ENCODE data around the gene VSNL1.

Gene VSNL1

GRCh38 chr2:17543131-17543660 lies 2.7 kb downstream of the VSNL1 start:
- no peak overlapping the region for H4K12ac ChIP-seq (ENCODE audit: low read depth, low read length)
- H4K91ac ChIP-seq (ENCODE audit: low read depth, low read length), result no peak overlapping the region
- no peak overlapping the region for H2AK5ac ChIP-seq (ENCODE audit: low read length)
- no peaks in the 10 kb centered on the region for H3K27me3 ChIP-seq (ENCODE audit: insufficient read depth, low read length)
- no peak overlapping the region for H2BK120ac ChIP-seq (ENCODE audit: insufficient read depth, low read length, poor library complexity)
- H3K36me3 ChIP-seq (ENCODE audit: control insufficient read depth in 1 of 2, insufficient read depth in 2 of 2, low read length in 2 of 2), result no peaks in the 10 kb centered on the region
- H3K9me3 ChIP-seq (ENCODE audit: insufficient read depth, low read depth, low read length), result no peaks in the 10 kb centered on the region
- peak in 1 of 2 donors; percentile 13 for DNase-seq
- H2BK5ac ChIP-seq (ENCODE audit: low read depth, low read length, poor library complexity), result no peak overlapping the region
- no peak overlapping the region for H3K27ac ChIP-seq (ENCODE audit: low read depth, low read length)
- no CpG with 5 or more reads among the region's 6 CpGs for WGBS (ENCODE audit: extremely low coverage, insufficient coverage, insufficient read length)
- no peak overlapping the region for H3K23ac ChIP-seq (ENCODE audit: low read length)
- no peak overlapping the region for H3K14ac ChIP-seq (ENCODE audit: low read length)
- H2BK12ac ChIP-seq (ENCODE audit: low read length), result no peak overlapping the region
- H3K4me2 ChIP-seq (ENCODE audit: low read length), result peak overlapping the region; percentile 48
- peaks cover 4 to 9% of the 10 kb centered on the region in 2 experiments for H3K4me1 ChIP-seq (ENCODE audit: control insufficient read depth in 1 of 2, insufficient read depth in 2 of 2, low read length in 2 of 2)
- H2AFZ ChIP-seq (ENCODE audit: insufficient read depth, low read length, poor library complexity), result peak overlapping the region; percentile 45
- H3K79me2 ChIP-seq (ENCODE audit: control insufficient read depth, insufficient read depth, low read length, poor library complexity), result peaks cover 2% of the 10 kb centered on the region
- no peaks in the 10 kb centered on the region for H3K79me1 ChIP-seq (ENCODE audit: low read length)
- H3K9ac ChIP-seq (ENCODE audit: low read length), result no peak overlapping the region
- H3K4me3 ChIP-seq (ENCODE audit: low read depth, low read length), result no peak overlapping the region
- no peak overlapping the region for H3K18ac ChIP-seq (ENCODE audit: low read length)
- no peak overlapping the region for H3K4ac ChIP-seq (ENCODE audit: low read depth, low read length)
- H4K8ac ChIP-seq (ENCODE audit: low read depth, low read length), result no peak overlapping the region

GRCh38 chr2:17543848-17544247 lies 3.4 kb downstream of the VSNL1 start:
- Histone ChIP-seq H3K79me1 (ENCODE audit: low read length) (no peaks in the 10 kb centered on the region), H3K27ac (ENCODE audit: low read depth, low read length) (no peak overlapping the region), H2AFZ (ENCODE audit: insufficient read depth, low read length, poor library complexity) (no peak overlapping the region), H2BK5ac (ENCODE audit: low read depth, low read length, poor library complexity) (no peak overlapping the region), H4K12ac (ENCODE audit: low read depth, low read length) (no peak overlapping the region), H3K14ac (ENCODE audit: low read length) (no peak overlapping the region), H3K4me3 (ENCODE audit: low read depth, low read length) (no peak overlapping the region), H3K23ac (ENCODE audit: low read length) (no peak overlapping the region), H3K9ac (ENCODE audit: low read length) (no peak overlapping the region), H3K9me3 (ENCODE audit: insufficient read depth, low read depth, low read length) (no peaks in the 10 kb centered on the region), H3K4me1 (ENCODE audit: control insufficient read depth in 1 of 2, insufficient read depth in 2 of 2, low read length in 2 of 2) (peaks cover 4 to 9% of the 10 kb centered on the region in 2 experiments), H4K91ac (ENCODE audit: low read depth, low read length) (no peak overlapping the region), H4K8ac (ENCODE audit: low read depth, low read length) (no peak overlapping the region), H2BK12ac (ENCODE audit: low read length) (no peak overlapping the region), H3K4me2 (ENCODE audit: low read length) (no peak overlapping the region), H3K18ac (ENCODE audit: low read length) (no peak overlapping the region), H3K27me3 (ENCODE audit: insufficient read depth, low read length) (no peaks in the 10 kb centered on the region), H3K4ac (ENCODE audit: low read depth, low read length) (no peak overlapping the region), H3K36me3 (ENCODE audit: control insufficient read depth in 1 of 2, insufficient read depth in 2 of 2, low read length in 2 of 2) (no peaks in the 10 kb centered on the region), H3K79me2 (ENCODE audit: control insufficient read depth, insufficient read depth, low read length, poor library complexity) (peaks cover 2% of the 10 kb centered on the region), H2AK5ac (ENCODE audit: low read length) (no peak overlapping the region), H2BK120ac (ENCODE audit: insufficient read depth, low read length, poor library complexity) (no peak overlapping the region)
- peak in 1 of 2 donors; percentile 72 for DNase-seq

GRCh38 chr2:17544256-17544655 lies 3.8 kb downstream of the VSNL1 start:
- Histone ChIP-seq H3K36me3 (ENCODE audit: control insufficient read depth in 1 of 2, insufficient read depth in 2 of 2, low read length in 2 of 2) (no peaks in the 10 kb centered on the region), H3K79me1 (ENCODE audit: low read length) (no peaks in the 10 kb centered on the region), H3K79me2 (ENCODE audit: control insufficient read depth, insufficient read depth, low read length, poor library complexity) (peaks cover 2% of the 10 kb centered on the region), H4K91ac (ENCODE audit: low read depth, low read length) (no peak overlapping the region), H2BK120ac (ENCODE audit: insufficient read depth, low read length, poor library complexity) (no peak overlapping the region), H3K4ac (ENCODE audit: low read depth, low read length) (no peak overlapping the region), H3K9ac (ENCODE audit: low read length) (no peak overlapping the region), H3K27me3 (ENCODE audit: insufficient read depth, low read length) (no peaks in the 10 kb centered on the region), H4K12ac (ENCODE audit: low read depth, low read length) (no peak overlapping the region), H3K9me3 (ENCODE audit: insufficient read depth, low read depth, low read length) (no peaks in the 10 kb centered on the region), H4K8ac (ENCODE audit: low read depth, low read length) (no peak overlapping the region), H2BK5ac (ENCODE audit: low read depth, low read length, poor library complexity) (no peak overlapping the region), H3K18ac (ENCODE audit: low read length) (no peak overlapping the region), H2AK5ac (ENCODE audit: low read length) (no peak overlapping the region), H2AFZ (ENCODE audit: insufficient read depth, low read length, poor library complexity) (no peak overlapping the region), H3K4me1 (ENCODE audit: control insufficient read depth in 1 of 2, insufficient read depth in 2 of 2, low read length in 2 of 2) (peaks cover 4 to 9% of the 10 kb centered on the region in 2 experiments), H3K14ac (ENCODE audit: low read length) (no peak overlapping the region), H3K23ac (ENCODE audit: low read length) (no peak overlapping the region), H3K27ac (ENCODE audit: low read depth, low read length) (no peak overlapping the region), H3K4me3 (ENCODE audit: low read depth, low read length) (no peak overlapping the region), H2BK12ac (ENCODE audit: low read length) (no peak overlapping the region), H3K4me2 (ENCODE audit: low read length) (no peak overlapping the region)
- WGBS (ENCODE audit: extremely low coverage, insufficient coverage, insufficient read length), result no CpG with 5 or more reads among the region's 3 CpGs
- peak in 1 of 2 donors; percentile 56 for DNase-seq

GRCh38 chr2:17545680-17546613 lies 5.5 kb downstream of the VSNL1 start:
- Histone ChIP-seq H3K18ac (ENCODE audit: low read length) (no peak overlapping the region), H3K4me2 (ENCODE audit: low read length) (no peak overlapping the region), H3K27ac (ENCODE audit: low read depth, low read length) (no peak overlapping the region), H2BK12ac (ENCODE audit: low read length) (no peak overlapping the region), H3K14ac (ENCODE audit: low read length) (no peak overlapping the region), H3K23ac (ENCODE audit: low read length) (no peak overlapping the region), H3K36me3 (ENCODE audit: control insufficient read depth in 1 of 2, insufficient read depth in 2 of 2, low read length in 2 of 2) (no peaks in the 10 kb centered on the region), H2BK5ac (ENCODE audit: low read depth, low read length, poor library complexity) (no peak overlapping the region), H2AFZ (ENCODE audit: insufficient read depth, low read length, poor library complexity) (no peak overlapping the region), H4K91ac (ENCODE audit: low read depth, low read length) (no peak overlapping the region), H3K9me3 (ENCODE audit: insufficient read depth, low read depth, low read length) (no peaks in the 10 kb centered on the region), H3K27me3 (ENCODE audit: insufficient read depth, low read length) (no peaks in the 10 kb centered on the region), H3K4me3 (ENCODE audit: low read depth, low read length) (no peak overlapping the region), H4K12ac (ENCODE audit: low read depth, low read length) (no peak overlapping the region), H4K8ac (ENCODE audit: low read depth, low read length) (no peak overlapping the region), H2AK5ac (ENCODE audit: low read length) (no peak overlapping the region), H3K9ac (ENCODE audit: low read length) (no peak overlapping the region), H3K4me1 (ENCODE audit: control insufficient read depth in 1 of 2, insufficient read depth in 2 of 2, low read length in 2 of 2) (peaks cover 2 to 7% of the 10 kb centered on the region in 2 experiments), H2BK120ac (ENCODE audit: insufficient read depth, low read length, poor library complexity) (no peak overlapping the region), H3K79me1 (ENCODE audit: low read length) (no peaks in the 10 kb centered on the region), H3K4ac (ENCODE audit: low read depth, low read length) (no peak overlapping the region), H3K79me2 (ENCODE audit: control insufficient read depth, insufficient read depth, low read length, poor library complexity) (no peaks in the 10 kb centered on the region)
- WGBS (ENCODE audit: extremely low coverage, insufficient coverage, insufficient read length), result no CpG with 5 or more reads among the region's 5 CpGs
- peak; percentile 7 to 70 for DNase-seq
